ENCODE measurements around the gene PRR33. TPM values are rescaled to one million over a fixed set of nuclear protein-coding genes. Genes with fewer than 3 reads are reported as not detected.

PRR33 gene
- polyA plus RNA-seq, 3 donors: 0.04 to 0.07 (median 0.07) TPM

GRCh38 chr11:1917523-1918435 lies 26.1 kb upstream of the PRR33 start:
- DNase-seq (ENCODE audit: low read depth in 3 of 3, low spot score in 2 of 3): no peak

- DNase-seq (ENCODE audit: low read depth in 3 of 3, low spot score in 2 of 3): no peak
These were observed 25.4 kb upstream of the PRR33 start for GRCh38 chr11:1916986-1917522.

- no peak for DNase-seq (ENCODE audit: low read depth in 3 of 3, low spot score in 2 of 3)
These were observed 24.7 kb upstream of the PRR33 start for GRCh38 chr11:1916132-1916985.

GRCh38 chr11:1915795-1916131 lies 24.1 kb upstream of the PRR33 start:
- no peak for DNase-seq (ENCODE audit: low read depth in 3 of 3, low spot score in 2 of 3)

GRCh38 chr11:1913271-1914060 lies 21.8 kb upstream of the PRR33 start:
- no peak for DNase-seq (ENCODE audit: low read depth in 3 of 3, low spot score in 2 of 3)

- no peak for DNase-seq (ENCODE audit: low read depth in 3 of 3, low spot score in 2 of 3)
These were observed 20.7 kb upstream of the PRR33 start for GRCh38 chr11:1912289-1912878.

- no peak for DNase-seq (ENCODE audit: low read depth in 3 of 3, low spot score in 2 of 3)
These were observed 17.8 kb upstream of the PRR33 start for GRCh38 chr11:1909524-1909923.

GRCh38 chr11:1908618-1909017 lies 16.9 kb upstream of the PRR33 start:
- no peak for DNase-seq (ENCODE audit: low read depth in 3 of 3, low spot score in 2 of 3)

GRCh38 chr11:1906611-1907423 lies 15.1 kb upstream of the PRR33 start:
- no peak for DNase-seq (ENCODE audit: low read depth in 3 of 3, low spot score in 2 of 3)

- DNase-seq (ENCODE audit: low read depth in 3 of 3, low spot score in 2 of 3): no peak
These were observed 14.5 kb upstream of the PRR33 start for GRCh38 chr11:1906181-1906580.

GRCh38 chr11:1899686-1900085 lies 8.0 kb upstream of the PRR33 start:
- no peak for DNase-seq (ENCODE audit: low read depth in 3 of 3, low spot score in 2 of 3)

GRCh38 chr11:1899090-1899489 lies 7.4 kb upstream of the PRR33 start:
- DNase-seq (ENCODE audit: low read depth in 3 of 3, low spot score in 2 of 3): no peak

- DNase-seq (ENCODE audit: low read depth in 3 of 3, low spot score in 2 of 3): no peak
These were observed 5.2 kb upstream of the PRR33 start for GRCh38 chr11:1896923-1897322.

- DNase-seq (ENCODE audit: low read depth in 3 of 3, low spot score in 2 of 3): no peak
These were observed 4.8 kb upstream of the PRR33 start for GRCh38 chr11:1896468-1896867.

GRCh38 chr11:1894759-1895158 lies 3.1 kb upstream of the PRR33 start:
- no peak for DNase-seq (ENCODE audit: low read depth in 3 of 3, low spot score in 2 of 3)

- DNase-seq (ENCODE audit: low read depth in 3 of 3, low spot score in 2 of 3): no peak
These were observed 2.1 kb upstream of the PRR33 start for GRCh38 chr11:1893581-1894359.

- DNase-seq (ENCODE audit: low read depth in 3 of 3, low spot score in 2 of 3): no peak
These were observed 863 bp upstream of the PRR33 start for GRCh38 chr11:1892558-1892957.

- no peak for DNase-seq (ENCODE audit: low read depth in 3 of 3, low spot score in 2 of 3)
These were observed 421 bp upstream of the PRR33 start for GRCh38 chr11:1892116-1892515.

Measured in right renal cortex interstitium (tissue), 3 donors.